GM12878 (cell line): ENCODE measurements around the gene RAD18. TPM values are rescaled to one million over a fixed set of nuclear protein-coding genes. Genes with fewer than 3 reads are reported as not detected.

Source experiments
- BHLHE40 ChIP-seq, 2 experiments: fragments of 450-650 bp in 1 of 2; IDR thresholded peaks; 2 replicates each; pipeline ENCODE4 v1.6.1; 2011 to 2017; ENCODE audit warnings: low read depth in 2 of 2, borderline replicate concordance in 1 of 2, improper control_type of control experiment in 1 of 2, low read length in 1 of 2, mild to moderate bottlenecking in 1 of 2
- CBX3 ChIP-seq: fragments of 200-600 bp; sonication (generic); IDR thresholded peaks from 2 replicates; pipeline ENCODE4 v1.6.1; 2016; ENCODE audit warnings: low read depth, borderline replicate concordance
- CEBPZ ChIP-seq: fragments of 150-350 bp; IDR thresholded peaks from 2 replicates; pipeline ENCODE4 v1.6.1; 2016; ENCODE audit warnings: low read depth, low read length
- SPI1 ChIP-seq: IDR thresholded peaks from 2 replicates; pipeline ENCODE4 v1.6.1; 2011; ENCODE audit warnings: low read depth, mild to moderate bottlenecking, low read length, moderate library complexity, borderline replicate concordance; ENCODE audit not compliant: insufficient read depth
- ZBTB40 ChIP-seq: fragments of 450-650 bp; IDR thresholded peaks from 2 replicates; pipeline ENCODE4 v1.6.1; 2016; ENCODE audit warnings: mild to moderate bottlenecking, moderate library complexity, borderline replicate concordance
- polyA plus RNA-seq, 11 experiments: library from polyadenylated mRNA; depleted of rRNA in 4 of 11; unstranded in 6 of 11; stranded (reverse) in 5 of 11; fragments of >200 nt; fragmentation: Nextera tagmentation in 4 of 11; fragmentation: Illumina TruSeq in 1 of 11; extraction: Ambion mirVana in 4 of 11; extraction: Trizol in 1 of 11; gene quantifications; 1 replicate in 1 of 11; 2 replicates in 10 of 11; pipeline versions ENCODE4 v1.2.1 to v1.2.3, GENCODE V29; 2011 to 2016; ENCODE audit warnings: inconsistent platforms in 2 of 11, missing spikeins in 2 of 11, low read depth in 1 of 11
- total RNA-seq, 4 experiments: library from RNA; depleted of rRNA in 3 of 4; stranded (reverse); fragments of >200 nt in 3 of 4; fragmentation: Illumina TruSeq in 1 of 4; extraction: Trizol in 1 of 4; gene quantifications; 2 replicates each; pipeline versions ENCODE4 v1.2.1 to v1.2.3, GENCODE V29; 2013 to 2021
- TF ChIP-seq, protein P1 (sequence below): fragments of 450-650 bp; IDR thresholded peaks from 2 replicates; pipeline ENCODE4 v1.6.1; 2018; ENCODE audit warnings: mild to moderate bottlenecking, low read depth, moderate library complexity; ENCODE audit not compliant: partially characterized antibody

The RAD18 gene
- total and polyA plus RNA-seq, 10 of the 15 experiments (the other 5 are each of a cell fraction or from before 2014, with no cell fraction given), result 8.7 to 38.6 (median 19.2) TPM

DNA sequence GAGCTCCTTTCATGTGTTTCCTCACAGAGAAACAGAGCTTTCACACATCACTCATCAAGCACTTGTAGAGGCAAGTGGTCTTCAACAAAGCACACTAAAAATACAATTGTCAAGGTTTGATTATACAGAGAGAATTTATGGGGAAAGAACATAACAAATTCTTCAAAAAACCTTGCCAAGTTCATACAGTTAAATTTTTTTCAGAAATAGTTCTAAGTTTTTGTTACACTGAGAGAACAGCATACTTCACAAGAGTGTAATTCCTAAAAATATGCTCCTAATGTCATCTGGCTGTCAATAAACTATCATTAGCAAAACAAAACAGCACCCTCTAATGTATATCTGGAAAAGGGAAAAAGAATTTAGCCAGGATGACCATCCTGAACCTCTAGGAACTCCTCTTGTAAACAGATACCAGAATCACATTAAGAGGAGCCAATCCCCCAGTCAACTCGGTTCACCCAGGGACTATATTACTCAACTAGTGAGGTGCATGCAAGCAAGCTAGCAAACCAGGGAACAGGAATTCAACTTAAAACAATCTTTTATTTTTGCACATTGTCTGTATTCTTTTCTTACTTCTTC is 63.3 kb downstream of the RAD18 start (continued):
- no peak for TF ChIP-seq CEBPZ
- no peak for TF ChIP-seq ZBTB40
- no peak for TF ChIP-seq BHLHE40 (IDR thresholded peaks at IDR 0.05; ENCODE audit: borderline replicate concordance in 1 of 2, low read depth in 2 of 2, low read length in 1 of 2)
- TF ChIP-seq SPI1, result no peak
- TF ChIP-seq, protein P1, sequence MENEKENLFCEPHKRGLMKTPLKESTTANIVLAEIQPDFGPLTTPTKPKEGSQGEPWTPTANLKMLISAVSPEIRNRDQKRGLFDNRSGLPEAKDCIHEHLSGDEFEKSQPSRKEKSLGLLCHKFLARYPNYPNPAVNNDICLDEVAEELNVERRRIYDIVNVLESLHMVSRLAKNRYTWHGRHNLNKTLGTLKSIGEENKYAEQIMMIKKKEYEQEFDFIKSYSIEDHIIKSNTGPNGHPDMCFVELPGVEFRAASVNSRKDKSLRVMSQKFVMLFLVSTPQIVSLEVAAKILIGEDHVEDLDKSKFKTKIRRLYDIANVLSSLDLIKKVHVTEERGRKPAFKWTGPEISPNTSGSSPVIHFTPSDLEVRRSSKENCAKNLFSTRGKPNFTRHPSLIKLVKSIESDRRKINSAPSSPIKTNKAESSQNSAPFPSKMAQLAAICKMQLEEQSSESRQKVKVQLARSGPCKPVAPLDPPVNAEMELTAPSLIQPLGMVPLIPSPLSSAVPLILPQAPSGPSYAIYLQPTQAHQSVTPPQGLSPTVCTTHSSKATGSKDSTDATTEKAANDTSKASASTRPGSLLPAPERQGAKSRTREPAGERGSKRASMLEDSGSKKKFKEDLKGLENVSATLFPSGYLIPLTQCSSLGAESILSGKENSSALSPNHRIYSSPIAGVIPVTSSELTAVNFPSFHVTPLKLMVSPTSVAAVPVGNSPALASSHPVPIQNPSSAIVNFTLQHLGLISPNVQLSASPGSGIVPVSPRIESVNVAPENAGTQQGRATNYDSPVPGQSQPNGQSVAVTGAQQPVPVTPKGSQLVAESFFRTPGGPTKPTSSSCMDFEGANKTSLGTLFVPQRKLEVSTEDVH, result no peak
- no peak for TF ChIP-seq CBX3
